Measurements from ENCODE around the gene TPCN1. TPM values are rescaled to one million over a fixed set of nuclear protein-coding genes. Genes with fewer than 3 reads are reported as not detected.

TPCN1 gene
- total RNA-seq, 2 donors from 2014 or later: 84.1 to 93.5 TPM

GRCh38 chr12:113249546-113249945 lies 28.3 kb downstream of the TPCN1 start:
- Histone ChIP-seq H3K4me3 (no peak overlapping the region), H3K9me3 (no peaks in the 10 kb centered on the region), H3K27me3 (replicated peaks; ENCODE audit: insufficient read depth) (no peaks in the 10 kb centered on the region), H3K27ac (peak overlapping the region; percentile 25 to 50), H3K36me3 (peaks cover 5% of the 10 kb centered on the region), H3K4me1 (ENCODE audit: control insufficient read depth in 1 of 2, low read depth in 2 of 2) (peaks cover 32 to 60% of the 10 kb centered on the region in 2 donors)
- TF ChIP-seq, protein P1, sequence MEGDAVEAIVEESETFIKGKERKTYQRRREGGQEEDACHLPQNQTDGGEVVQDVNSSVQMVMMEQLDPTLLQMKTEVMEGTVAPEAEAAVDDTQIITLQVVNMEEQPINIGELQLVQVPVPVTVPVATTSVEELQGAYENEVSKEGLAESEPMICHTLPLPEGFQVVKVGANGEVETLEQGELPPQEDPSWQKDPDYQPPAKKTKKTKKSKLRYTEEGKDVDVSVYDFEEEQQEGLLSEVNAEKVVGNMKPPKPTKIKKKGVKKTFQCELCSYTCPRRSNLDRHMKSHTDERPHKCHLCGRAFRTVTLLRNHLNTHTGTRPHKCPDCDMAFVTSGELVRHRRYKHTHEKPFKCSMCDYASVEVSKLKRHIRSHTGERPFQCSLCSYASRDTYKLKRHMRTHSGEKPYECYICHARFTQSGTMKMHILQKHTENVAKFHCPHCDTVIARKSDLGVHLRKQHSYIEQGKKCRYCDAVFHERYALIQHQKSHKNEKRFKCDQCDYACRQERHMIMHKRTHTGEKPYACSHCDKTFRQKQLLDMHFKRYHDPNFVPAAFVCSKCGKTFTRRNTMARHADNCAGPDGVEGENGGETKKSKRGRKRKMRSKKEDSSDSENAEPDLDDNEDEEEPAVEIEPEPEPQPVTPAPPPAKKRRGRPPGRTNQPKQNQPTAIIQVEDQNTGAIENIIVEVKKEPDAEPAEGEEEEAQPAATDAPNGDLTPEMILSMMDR (IDR thresholded peaks at IDR 0.05): no peak
- ATAC-seq (ENCODE audit: insufficient number of reproducible peaks, low FRiP score, low read depth) (no peak), DNase-seq (ENCODE audit: low spot score) (no peak)

DNA sequence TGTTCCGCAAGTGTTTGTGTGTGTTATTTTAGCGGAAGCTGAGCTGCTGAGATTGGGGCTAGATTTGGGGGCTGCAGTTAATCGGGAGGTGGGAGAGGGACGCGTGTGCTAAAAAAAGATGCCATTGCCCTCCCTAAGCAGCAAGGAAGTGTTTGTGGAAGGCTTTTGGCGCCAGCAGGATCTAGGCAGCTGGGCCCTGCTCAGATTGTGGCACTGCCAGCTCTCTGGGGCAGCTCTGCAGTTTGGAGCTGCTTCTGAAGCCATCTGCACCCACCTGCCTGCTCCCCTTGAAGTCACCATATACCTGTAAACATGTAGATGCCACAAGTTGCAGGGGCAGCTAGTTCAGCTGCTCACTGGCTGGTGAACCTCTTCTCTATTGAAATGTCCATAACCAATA lies 28.8 kb downstream of the TPCN1 start:
- H3K9me3 ChIP-seq: no peaks in the 10 kb centered on the region
- DNase-seq (ENCODE audit: low spot score) (no peak), ATAC-seq (ENCODE audit: insufficient number of reproducible peaks, low FRiP score, low read depth) (no peak)
- TF ChIP-seq, protein P1 (IDR thresholded peaks at IDR 0.05): no peak
- peak overlapping the region; percentile 25 to 50 for H3K27ac ChIP-seq
- no peaks in the 10 kb centered on the region for H3K27me3 ChIP-seq (replicated peaks; ENCODE audit: insufficient read depth)
- no peak overlapping the region for H3K4me3 ChIP-seq
- peaks cover 27 to 55% of the 10 kb centered on the region in 2 donors for H3K4me1 ChIP-seq (ENCODE audit: control insufficient read depth in 1 of 2, low read depth in 2 of 2)
- H3K36me3 ChIP-seq: peaks cover 5% of the 10 kb centered on the region

DNA sequence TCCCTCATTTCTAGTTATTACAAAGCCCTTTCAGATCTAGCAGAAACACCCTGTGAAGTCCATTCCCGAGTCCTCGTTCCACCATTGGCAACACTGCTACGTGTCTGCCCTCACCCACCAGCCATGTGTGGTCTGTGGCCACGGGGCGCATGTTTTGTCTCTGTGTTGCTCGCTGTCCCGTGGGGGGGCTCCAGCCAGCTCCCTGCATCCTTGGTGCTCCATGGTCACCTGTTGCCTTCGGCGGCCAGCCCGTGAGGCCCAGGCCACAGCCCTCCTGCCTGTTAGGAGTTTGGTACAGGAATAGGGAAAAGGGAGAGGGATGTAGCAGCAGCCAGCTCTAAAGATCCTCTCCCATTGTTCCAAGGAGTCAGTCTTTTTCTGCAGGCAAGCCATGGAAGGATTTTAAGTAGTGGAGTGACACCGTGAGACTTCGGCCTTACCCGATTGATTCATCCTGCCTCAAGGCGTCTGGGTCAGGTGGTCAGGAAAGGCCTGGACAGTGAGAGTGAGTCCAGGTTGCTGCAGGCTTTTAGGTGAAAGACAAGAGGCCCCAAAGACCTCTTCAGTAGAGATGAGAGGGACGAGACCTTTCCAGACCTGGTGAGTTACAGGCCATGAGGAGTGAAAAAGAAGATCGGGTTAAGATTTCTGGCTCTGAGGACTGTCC lies 30.3 kb downstream of the TPCN1 start:
- Histone ChIP-seq H3K4me1 (ENCODE audit: control insufficient read depth in 1 of 2, low read depth in 2 of 2) (peaks cover 15 to 40% of the 10 kb centered on the region in 2 donors), H3K27me3 (replicated peaks; ENCODE audit: insufficient read depth) (no peaks in the 10 kb centered on the region), H3K36me3 (peaks cover 5% of the 10 kb centered on the region), H3K4me3 (no peak overlapping the region), H3K9me3 (no peaks in the 10 kb centered on the region), H3K27ac (no peak overlapping the region)
- TF ChIP-seq, protein P1 (IDR thresholded peaks at IDR 0.05): no peak
- ATAC-seq (ENCODE audit: insufficient number of reproducible peaks, low FRiP score, low read depth) (no peak), DNase-seq (ENCODE audit: low spot score) (no peak)

DNA sequence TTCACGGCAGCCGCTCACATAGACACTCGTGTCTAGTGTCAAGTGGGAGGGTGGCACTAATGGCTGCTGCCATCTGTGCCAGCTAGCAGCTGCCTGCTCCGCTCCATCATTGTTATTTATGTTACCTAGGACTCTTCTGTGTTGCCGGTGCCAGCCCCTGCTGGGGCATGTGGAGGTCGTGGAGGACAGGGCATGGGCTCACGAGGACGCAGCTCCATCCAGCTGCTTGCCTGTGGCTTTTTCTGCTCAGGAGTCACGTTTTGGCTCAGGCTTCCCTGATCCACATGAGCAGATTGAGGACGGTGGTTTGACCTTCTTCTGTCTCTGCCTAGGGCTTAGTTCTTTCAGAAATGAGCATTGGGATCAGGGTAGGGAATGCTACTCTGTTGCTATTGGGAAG lies 31.2 kb downstream of the TPCN1 start:
- peaks cover 5% of the 10 kb centered on the region for H3K36me3 ChIP-seq

GRCh38 chr12:113253532-113254285 lies 32.4 kb downstream of the TPCN1 start:
- H3K27me3 ChIP-seq (replicated peaks; ENCODE audit: insufficient read depth): no peaks in the 10 kb centered on the region

More for the DNA sequence above, 31.2 kb downstream of the TPCN1 start:
- TF ChIP-seq, protein P1 (IDR thresholded peaks at IDR 0.05): no peak
- ATAC-seq (ENCODE audit: insufficient number of reproducible peaks, low FRiP score, low read depth) (no peak), DNase-seq (ENCODE audit: low spot score) (no peak)
- Histone ChIP-seq H3K4me1 (ENCODE audit: control insufficient read depth in 1 of 2, low read depth in 2 of 2) (peaks cover 6 to 31% of the 10 kb centered on the region in 2 donors), H3K27me3 (replicated peaks; ENCODE audit: insufficient read depth) (no peaks in the 10 kb centered on the region), H3K4me3 (no peak overlapping the region), H3K9me3 (no peaks in the 10 kb centered on the region), H3K27ac (no peak overlapping the region)

More at GRCh38 chr12:113253532-113254285, 32.4 kb downstream of the TPCN1 start:
- TF ChIP-seq, protein P1 (IDR thresholded peaks at IDR 0.05): no peak
- H3K27ac ChIP-seq: no peak overlapping the region
- DNase-seq (ENCODE audit: low spot score) (no peak), ATAC-seq (ENCODE audit: insufficient number of reproducible peaks, low FRiP score, low read depth) (no peak)
- no peaks in the 10 kb centered on the region for H3K9me3 ChIP-seq
- H3K4me1 ChIP-seq (ENCODE audit: control insufficient read depth in 1 of 2, low read depth in 2 of 2): peaks cover 7 to 31% of the 10 kb centered on the region in 2 donors
- no peak overlapping the region for H3K4me3 ChIP-seq
- peaks cover 5% of the 10 kb centered on the region for H3K36me3 ChIP-seq
